ENCODE data around the gene MPRIP.

The MPRIP gene

DNA sequence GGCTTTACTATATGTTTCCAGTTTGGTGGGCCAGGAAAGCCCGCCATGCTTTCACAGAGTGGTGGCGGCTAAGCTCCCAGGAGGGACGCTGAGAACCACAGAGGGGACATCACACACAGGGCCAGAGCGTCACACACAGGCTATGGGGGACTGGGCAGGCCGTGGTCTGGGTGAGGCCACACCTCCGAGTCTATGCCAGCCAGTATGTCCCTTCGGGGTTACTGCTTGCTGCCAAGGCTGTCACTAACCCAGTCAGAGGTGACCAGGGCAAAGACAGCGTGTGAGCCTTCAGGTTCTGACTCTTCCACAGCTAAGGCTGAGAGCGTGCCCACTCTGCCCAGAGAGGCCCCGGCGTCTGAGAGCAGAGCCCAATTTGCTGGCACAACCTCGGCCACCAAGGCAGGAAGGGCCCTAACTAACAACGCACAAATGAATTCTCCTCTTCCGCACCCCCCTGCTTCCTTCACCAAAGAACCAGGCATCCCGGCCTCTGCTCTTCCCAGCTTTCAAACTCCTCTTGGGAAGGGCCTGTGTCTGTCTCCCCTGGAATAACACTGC is 161.0 kb downstream of the MPRIP start:
- no peak for ATAC-seq
- no peak for TF ChIP-seq TCF4 (CRISPR knock-in tag; IDR thresholded peaks at IDR 0.05; ENCODE audit: borderline replicate concordance)
- TF ChIP-seq ZNF8 (CRISPR knock-in tag; IDR thresholded peaks at IDR 0.05), result no peak
- TF ChIP-seq PPARA (CRISPR knock-in tag; IDR thresholded peaks at IDR 0.05; ENCODE audit: borderline replicate concordance), result no peak
- TF ChIP-seq, protein P1, sequence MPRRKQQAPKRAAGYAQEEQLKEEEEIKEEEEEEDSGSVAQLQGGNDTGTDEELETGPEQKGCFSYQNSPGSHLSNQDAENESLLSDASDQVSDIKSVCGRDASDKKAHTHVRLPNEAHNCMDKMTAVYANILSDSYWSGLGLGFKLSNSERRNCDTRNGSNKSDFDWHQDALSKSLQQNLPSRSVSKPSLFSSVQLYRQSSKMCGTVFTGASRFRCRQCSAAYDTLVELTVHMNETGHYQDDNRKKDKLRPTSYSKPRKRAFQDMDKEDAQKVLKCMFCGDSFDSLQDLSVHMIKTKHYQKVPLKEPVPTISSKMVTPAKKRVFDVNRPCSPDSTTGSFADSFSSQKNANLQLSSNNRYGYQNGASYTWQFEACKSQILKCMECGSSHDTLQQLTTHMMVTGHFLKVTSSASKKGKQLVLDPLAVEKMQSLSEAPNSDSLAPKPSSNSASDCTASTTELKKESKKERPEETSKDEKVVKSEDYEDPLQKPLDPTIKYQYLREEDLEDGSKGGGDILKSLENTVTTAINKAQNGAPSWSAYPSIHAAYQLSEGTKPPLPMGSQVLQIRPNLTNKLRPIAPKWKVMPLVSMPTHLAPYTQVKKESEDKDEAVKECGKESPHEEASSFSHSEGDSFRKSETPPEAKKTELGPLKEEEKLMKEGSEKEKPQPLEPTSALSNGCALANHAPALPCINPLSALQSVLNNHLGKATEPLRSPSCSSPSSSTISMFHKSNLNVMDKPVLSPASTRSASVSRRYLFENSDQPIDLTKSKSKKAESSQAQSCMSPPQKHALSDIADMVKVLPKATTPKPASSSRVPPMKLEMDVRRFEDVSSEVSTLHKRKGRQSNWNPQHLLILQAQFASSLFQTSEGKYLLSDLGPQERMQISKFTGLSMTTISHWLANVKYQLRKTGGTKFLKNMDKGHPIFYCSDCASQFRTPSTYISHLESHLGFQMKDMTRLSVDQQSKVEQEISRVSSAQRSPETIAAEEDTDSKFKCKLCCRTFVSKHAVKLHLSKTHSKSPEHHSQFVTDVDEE (CRISPR knock-in tag; IDR thresholded peaks at IDR 0.05), result no peak
- TF ChIP-seq SNAI2 (CRISPR knock-in tag; IDR thresholded peaks at IDR 0.05), result no peak
- TF ChIP-seq RARB (CRISPR knock-in tag; IDR thresholded peaks at IDR 0.05), result no peak
- TF ChIP-seq, protein P2, sequence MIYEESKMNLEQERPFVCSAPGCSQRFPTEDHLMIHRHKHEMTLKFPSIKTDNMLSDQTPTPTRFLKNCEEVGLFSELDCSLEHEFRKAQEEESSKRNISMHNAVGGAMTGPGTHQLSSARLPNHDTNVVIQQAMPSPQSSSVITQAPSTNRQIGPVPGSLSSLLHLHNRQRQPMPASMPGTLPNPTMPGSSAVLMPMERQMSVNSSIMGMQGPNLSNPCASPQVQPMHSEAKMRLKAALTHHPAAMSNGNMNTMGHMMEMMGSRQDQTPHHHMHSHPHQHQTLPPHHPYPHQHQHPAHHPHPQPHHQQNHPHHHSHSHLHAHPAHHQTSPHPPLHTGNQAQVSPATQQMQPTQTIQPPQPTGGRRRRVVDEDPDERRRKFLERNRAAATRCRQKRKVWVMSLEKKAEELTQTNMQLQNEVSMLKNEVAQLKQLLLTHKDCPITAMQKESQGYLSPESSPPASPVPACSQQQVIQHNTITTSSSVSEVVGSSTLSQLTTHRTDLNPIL (CRISPR knock-in tag; IDR thresholded peaks at IDR 0.05; ENCODE audit: low read depth), result no peak
- no peak for TF ChIP-seq CSDC2 (CRISPR knock-in tag; IDR thresholded peaks at IDR 0.05)

DNA sequence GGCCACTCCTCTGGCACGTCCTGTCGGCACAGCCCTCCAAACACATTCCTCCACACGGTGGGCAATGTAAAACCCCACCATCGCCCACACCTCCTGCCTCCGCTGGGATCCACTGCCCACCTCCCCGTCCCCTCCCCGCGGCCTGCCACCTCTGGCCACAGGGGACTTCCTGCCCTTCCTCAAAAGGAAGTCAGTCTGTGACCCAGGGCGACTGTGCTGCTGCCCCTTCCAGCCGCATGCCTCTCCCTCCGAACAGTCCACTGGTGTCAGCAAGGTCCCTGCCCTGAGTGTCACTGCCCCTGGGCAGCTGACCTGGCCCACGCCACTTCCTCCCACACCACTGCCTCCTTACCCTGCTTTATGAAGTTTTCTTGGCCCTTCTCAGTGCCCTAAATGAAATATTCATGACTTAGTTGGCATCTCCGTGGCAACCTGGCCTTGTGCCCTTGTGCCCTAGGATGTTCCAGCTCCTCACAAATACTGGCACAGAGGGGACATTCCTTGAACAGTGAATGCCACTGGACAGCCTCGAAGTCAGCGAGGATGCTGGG is 161.9 kb downstream of the MPRIP start:
- TF ChIP-seq, protein P3, sequence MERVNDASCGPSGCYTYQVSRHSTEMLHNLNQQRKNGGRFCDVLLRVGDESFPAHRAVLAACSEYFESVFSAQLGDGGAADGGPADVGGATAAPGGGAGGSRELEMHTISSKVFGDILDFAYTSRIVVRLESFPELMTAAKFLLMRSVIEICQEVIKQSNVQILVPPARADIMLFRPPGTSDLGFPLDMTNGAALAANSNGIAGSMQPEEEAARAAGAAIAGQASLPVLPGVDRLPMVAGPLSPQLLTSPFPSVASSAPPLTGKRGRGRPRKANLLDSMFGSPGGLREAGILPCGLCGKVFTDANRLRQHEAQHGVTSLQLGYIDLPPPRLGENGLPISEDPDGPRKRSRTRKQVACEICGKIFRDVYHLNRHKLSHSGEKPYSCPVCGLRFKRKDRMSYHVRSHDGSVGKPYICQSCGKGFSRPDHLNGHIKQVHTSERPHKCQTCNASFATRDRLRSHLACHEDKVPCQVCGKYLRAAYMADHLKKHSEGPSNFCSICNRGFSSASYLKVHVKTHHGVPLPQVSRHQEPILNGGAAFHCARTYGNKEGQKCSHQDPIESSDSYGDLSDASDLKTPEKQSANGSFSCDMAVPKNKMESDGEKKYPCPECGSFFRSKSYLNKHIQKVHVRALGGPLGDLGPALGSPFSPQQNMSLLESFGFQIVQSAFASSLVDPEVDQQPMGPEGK (CRISPR knock-in tag; IDR thresholded peaks at IDR 0.05; ENCODE audit: borderline replicate concordance), result no peak
- TF ChIP-seq OSR1 (CRISPR knock-in tag; IDR thresholded peaks at IDR 0.05), result no peak
- TF ChIP-seq ZNF8 (CRISPR knock-in tag; IDR thresholded peaks at IDR 0.05), result no peak
- TF ChIP-seq, protein P1 (CRISPR knock-in tag; IDR thresholded peaks at IDR 0.05), result no peak
- no peak for TF ChIP-seq SNAI2 (CRISPR knock-in tag; IDR thresholded peaks at IDR 0.05)
- TF ChIP-seq ZFP30 (CRISPR knock-in tag; IDR thresholded peaks at IDR 0.05), result no peak
- no peak for TF ChIP-seq CSDC2 (CRISPR knock-in tag; IDR thresholded peaks at IDR 0.05)
- no peak for TF ChIP-seq ESRRG (CRISPR knock-in tag; IDR thresholded peaks at IDR 0.05)
- TF ChIP-seq, protein P2 (CRISPR knock-in tag; IDR thresholded peaks at IDR 0.05; ENCODE audit: low read depth), result no peak
- no peak for TF ChIP-seq TOX (CRISPR knock-in tag; IDR thresholded peaks at IDR 0.05; ENCODE audit: borderline replicate concordance)
- no peak for TF ChIP-seq ARNTL (CRISPR knock-in tag; IDR thresholded peaks at IDR 0.05; ENCODE audit: borderline replicate concordance, low read depth)
- TF ChIP-seq ISL1 (CRISPR knock-in tag; IDR thresholded peaks at IDR 0.05), result no peak
- no peak for TF ChIP-seq ZNF70 (CRISPR knock-in tag; IDR thresholded peaks at IDR 0.05)
- TF ChIP-seq GLIS3 (CRISPR knock-in tag; IDR thresholded peaks at IDR 0.05), result no peak
- TF ChIP-seq RARB (CRISPR knock-in tag; IDR thresholded peaks at IDR 0.05), result no peak
- no peak for TF ChIP-seq ZFP3 (CRISPR knock-in tag; IDR thresholded peaks at IDR 0.05)
- no peak for ATAC-seq

DNA sequence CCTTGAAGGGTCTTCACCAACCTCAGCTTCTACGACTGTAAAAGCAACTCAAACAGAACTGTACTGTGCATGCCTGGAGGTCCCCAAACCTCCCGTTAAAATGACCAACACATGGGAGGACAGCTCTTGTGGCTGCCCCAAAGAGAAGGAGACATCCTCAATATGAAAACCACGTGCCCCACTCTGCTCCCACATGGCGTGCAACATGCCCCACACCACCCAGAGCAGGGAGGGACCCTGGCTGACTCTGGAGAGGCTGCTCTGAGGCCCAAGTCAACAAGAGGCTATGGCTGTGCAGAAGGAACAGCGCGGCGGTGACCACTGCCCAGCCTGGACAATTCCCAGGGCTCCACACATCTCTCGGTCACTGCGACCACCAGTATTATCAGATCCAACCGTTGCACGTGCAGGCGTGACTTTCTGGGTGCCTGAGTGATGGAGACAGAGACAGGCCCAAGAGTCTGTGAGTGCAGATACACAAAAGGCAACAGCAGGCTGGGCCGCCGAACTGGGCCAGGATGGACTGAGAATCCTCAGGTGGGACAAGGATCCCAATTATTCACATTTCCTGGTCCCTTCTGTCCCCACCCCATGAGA is 162.5 kb downstream of the MPRIP start:
- TF ChIP-seq ISL1 (CRISPR knock-in tag; IDR thresholded peaks at IDR 0.05) (no peak), RARB (CRISPR knock-in tag; IDR thresholded peaks at IDR 0.05) (no peak), TOX (CRISPR knock-in tag; IDR thresholded peaks at IDR 0.05; ENCODE audit: borderline replicate concordance) (no peak), TCF4 (CRISPR knock-in tag; IDR thresholded peaks at IDR 0.05; ENCODE audit: borderline replicate concordance) (no peak), ZNF8 (CRISPR knock-in tag; IDR thresholded peaks at IDR 0.05) (no peak), ARNTL (CRISPR knock-in tag; IDR thresholded peaks at IDR 0.05; ENCODE audit: borderline replicate concordance, low read depth) (no peak), ZC3H10 (CRISPR knock-in tag; IDR thresholded peaks at IDR 0.05) (no peak), ZFP3 (CRISPR knock-in tag; IDR thresholded peaks at IDR 0.05) (no peak), CSDC2 (CRISPR knock-in tag; IDR thresholded peaks at IDR 0.05) (no peak), ZNF565 (CRISPR knock-in tag; conservative IDR thresholded peaks at IDR 0.05; ENCODE audit: low read depth) (no peak), OSR1 (CRISPR knock-in tag; IDR thresholded peaks at IDR 0.05) (no peak), BACH2 (CRISPR knock-in tag; IDR thresholded peaks at IDR 0.05; ENCODE audit: borderline replicate concordance) (no peak), ESRRG (CRISPR knock-in tag; IDR thresholded peaks at IDR 0.05) (no peak)
- TF ChIP-seq, protein P4, sequence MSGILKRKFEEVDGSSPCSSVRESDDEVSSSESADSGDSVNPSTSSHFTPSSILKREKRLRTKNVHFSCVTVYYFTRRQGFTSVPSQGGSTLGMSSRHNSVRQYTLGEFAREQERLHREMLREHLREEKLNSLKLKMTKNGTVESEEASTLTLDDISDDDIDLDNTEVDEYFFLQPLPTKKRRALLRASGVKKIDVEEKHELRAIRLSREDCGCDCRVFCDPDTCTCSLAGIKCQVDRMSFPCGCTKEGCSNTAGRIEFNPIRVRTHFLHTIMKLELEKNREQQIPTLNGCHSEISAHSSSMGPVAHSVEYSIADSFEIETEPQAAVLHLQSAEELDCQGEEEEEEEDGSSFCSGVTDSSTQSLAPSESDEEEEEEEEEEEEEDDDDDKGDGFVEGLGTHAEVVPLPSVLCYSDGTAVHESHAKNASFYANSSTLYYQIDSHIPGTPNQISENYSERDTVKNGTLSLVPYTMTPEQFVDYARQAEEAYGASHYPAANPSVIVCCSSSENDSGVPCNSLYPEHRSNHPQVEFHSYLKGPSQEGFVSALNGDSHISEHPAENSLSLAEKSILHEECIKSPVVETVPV (CRISPR knock-in tag; IDR thresholded peaks at IDR 0.05), result no peak
- ATAC-seq, result no peak

Measured in SK-N-SH treated with all-trans-retinoic acid at 6 μM for 48 hours (cell line).